T-helper 2 cell (primary cell): Measurements from ENCODE around the gene ATXN1.

Experiments used
- DNase-seq, 5 experiments: peaks; one replicate each; pipeline versions ENCODE4 v3.0.0 to v3.0.0-alpha.2; 2012 to 2022

The ATXN1 gene

GRCh38 chr6:16761471-16762267 lies 409 bp upstream of the ATXN1 start:
- peak; percentile 70 to 96 (median 80) for DNase-seq

DNA sequence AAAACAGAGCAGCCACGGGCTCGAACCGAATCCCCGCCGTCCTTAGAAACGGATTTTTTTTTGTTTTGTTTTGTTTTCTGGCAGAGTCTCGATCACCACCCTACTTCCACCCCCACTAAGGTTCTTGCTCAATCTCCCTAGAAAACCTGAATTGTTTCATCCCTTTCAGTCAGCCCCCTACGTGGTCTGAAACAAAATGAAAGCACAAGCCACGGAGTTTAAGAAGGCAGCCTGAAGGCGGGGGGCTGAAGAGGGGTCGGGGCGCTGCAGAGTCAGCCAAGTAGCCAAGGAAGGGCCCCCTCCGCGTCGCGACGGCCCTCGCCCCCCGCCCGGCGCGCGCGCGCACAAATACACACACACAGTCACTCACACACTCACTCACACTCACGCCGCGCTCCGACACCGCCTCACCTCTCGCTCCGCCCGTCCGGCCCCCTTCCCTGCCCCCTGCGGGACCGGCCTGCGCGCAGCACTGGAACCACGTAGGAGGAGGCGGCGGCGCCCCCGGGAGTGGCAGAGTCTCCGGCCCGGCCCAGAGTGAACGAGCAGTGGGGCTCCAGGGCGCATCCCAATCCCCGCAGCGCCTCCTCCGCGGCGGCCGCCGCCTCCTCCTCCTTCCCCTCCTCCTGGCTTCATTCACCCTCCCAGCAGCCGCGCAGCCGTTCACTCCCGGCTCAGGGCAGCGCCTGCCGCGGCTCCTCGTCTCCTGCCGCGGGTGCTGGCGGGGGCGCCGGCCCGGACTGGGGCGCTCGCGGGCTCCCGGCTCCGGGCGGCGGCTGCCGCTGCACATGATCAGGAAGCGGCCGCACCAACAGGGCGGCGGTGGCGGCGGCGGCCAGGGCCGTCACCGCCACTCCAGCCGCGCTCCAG lies 1.4 kb downstream of the ATXN1 start:
- peak; percentile 51 to 82 (median 67) for DNase-seq

GRCh38 chr6:16759181-16759645 lies 2.0 kb downstream of the ATXN1 start:
- DNase-seq, result peak in 1 of 5 experiments; percentile 45

GRCh38 chr6:16758163-16758975 lies 2.9 kb downstream of the ATXN1 start:
- DNase-seq, result peak in 1 of 5 experiments; percentile 33

GRCh38 chr6:16757332-16757731 lies 3.9 kb downstream of the ATXN1 start:
- DNase-seq, result no peak

DNA sequence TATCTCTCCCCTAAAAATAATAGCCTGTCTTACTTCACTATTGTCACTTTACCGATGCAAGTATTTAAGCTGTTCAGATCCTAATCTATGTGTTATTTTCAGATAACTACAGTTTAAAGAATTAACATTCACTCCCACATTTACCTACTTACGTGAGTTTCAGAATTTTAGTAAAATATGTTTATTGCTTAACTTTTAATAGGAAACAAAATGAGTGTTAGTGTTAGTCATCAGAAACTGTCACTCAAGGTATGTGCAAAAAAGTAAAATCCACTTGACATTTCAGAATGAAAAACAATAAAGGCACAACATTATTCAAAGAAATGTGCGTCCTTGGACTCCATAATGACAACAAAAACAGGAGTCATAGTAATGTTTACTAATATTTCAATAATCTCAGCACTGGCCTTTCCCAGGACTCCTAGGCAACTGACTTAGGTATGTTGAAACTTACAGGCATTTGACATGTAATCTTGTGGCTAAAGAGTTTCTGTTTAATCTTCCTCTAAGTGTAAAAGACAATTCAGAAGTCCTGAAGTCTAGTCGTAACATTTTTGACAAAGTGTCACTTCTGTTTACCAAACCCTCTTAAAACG lies 4.5 kb downstream of the ATXN1 start:
- DNase-seq, result no peak

DNA sequence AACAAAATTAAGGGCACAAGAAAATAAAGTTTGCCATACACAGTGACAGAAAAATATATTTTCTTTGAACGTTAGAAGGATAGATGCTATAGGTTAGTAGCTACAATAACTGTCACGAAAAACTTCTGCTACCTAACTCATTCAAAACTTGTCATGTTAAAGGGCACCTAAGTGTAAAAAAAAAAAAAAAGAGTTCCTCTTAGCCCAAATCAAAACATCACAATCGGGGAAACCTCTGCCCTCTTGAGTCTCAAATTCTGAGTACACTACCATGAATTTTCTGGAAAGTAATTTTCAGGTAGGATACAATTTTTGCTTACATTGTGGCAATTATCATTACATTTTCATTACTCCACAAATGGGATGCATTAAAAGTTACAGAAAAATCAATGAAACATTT lies 5.7 kb downstream of the ATXN1 start:
- DNase-seq, result no peak

- no peak for DNase-seq
Observed at GRCh38 chr6:16754876-16755275, 6.4 kb downstream of the ATXN1 start.

DNA sequence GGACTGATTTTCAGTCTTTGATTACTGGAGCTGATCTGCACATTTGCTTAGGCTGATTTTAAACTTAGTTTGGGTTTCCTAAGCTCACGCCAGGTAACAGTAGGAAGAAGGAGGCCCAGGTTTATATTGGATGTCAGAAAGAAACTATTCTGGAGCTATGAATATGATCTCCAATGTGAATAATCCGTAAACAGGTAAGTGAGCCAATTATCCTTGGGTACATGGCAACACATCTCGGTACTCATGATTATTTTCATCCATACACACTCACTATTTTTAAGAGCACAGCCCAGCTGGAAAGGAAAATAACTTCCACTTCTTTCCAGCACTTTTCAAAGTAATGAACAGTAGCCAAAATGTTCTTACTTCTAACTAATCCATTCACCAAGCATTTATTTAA lies 7.0 kb downstream of the ATXN1 start:
- DNase-seq, result no peak

GRCh38 chr6:16753341-16753740 lies 7.9 kb downstream of the ATXN1 start:
- DNase-seq, result no peak

DNA sequence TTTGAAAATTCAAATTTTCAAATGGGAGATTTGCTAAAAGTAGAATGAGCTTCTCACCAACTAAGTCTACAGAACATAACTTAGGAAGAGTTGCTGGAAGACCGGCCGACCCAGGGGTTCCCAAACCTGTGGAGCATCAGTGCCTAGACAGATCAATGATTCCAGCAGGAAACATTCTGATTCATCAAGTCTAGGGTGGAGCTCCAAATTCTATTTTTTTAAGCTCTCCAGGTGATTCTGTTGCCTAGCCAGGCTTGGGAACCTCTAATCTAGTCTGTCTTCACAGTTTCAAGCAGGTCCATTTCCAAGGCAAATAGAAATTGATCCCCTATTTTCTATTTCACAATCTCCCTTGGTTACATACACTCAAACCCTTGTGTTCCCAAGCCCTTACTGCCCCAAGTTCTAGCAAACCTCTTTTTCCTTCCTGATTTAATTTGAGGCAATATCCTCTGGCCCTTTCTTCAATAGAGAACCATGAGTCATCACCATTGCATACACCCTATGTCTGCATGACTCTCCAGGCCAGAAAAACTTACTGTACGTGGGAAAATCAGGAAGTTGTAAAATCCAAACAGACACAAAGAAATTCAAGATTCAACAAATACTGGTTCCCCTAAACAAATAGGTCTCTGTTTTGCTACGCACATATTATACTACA lies 8.9 kb downstream of the ATXN1 start:
- no peak for DNase-seq

- DNase-seq, result no peak
Observed at GRCh38 chr6:16751251-16751946, 9.9 kb downstream of the ATXN1 start.

DNA sequence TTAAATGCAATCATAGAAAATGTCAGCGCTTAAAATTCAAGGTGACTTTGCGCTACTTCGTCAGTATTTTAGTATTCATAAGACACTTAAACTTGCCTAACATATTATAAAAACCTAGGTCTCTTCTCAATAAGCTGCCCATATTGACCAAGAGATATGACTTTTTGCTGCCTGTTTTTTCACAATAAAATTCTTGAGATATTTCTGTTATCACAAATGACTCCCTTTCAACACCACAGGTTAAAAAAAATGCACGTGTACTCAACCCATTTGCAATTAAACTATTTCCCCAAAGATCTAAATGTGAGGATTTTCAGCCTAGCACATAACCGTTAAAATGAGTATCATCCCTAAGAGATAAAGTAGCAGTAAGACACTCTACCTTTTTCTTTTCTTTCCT lies 10.7 kb downstream of the ATXN1 start:
- DNase-seq, result no peak

GRCh38 chr6:16749516-16750485 lies 11.5 kb downstream of the ATXN1 start:
- no peak for DNase-seq

GRCh38 chr6:16748025-16748319 lies 13.3 kb downstream of the ATXN1 start:
- no peak for DNase-seq

DNA sequence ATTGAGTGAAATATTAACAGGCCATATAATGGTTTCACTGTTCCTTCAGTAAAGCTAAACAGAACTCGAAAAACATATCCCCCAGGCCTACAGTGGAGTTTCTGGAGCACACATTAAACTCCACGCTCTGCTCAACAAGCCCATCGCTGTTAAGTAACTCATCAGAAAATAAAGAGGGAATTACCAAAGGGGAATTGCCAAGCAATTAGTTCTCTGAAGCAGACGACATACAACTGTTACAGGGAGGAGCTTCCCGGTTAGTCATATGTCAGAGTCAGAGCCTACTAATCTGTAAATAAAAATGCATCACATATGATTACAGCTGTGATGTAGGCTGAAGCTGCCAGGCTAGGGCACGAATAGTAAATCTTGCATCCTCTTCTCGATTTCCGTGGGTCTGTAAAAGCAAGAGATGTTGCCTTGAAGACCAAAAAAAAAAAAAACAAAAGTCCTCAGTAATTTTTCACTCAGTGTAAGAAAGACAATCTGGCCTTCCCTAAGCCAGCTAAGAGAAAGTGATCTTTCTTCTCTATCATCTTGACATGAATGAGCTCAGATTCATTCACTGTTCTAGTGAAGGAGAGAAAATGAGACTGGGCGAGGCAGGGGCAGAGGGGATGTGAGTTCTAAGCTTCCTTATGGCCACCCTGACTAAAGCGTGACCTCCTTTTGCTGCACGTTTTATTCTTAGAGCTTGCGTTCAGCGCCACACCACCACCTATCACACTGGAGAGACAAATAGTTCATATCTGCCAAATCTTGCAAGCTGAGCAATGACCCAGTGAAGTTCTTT lies 13.8 kb downstream of the ATXN1 start:
- DNase-seq, result no peak

DNA sequence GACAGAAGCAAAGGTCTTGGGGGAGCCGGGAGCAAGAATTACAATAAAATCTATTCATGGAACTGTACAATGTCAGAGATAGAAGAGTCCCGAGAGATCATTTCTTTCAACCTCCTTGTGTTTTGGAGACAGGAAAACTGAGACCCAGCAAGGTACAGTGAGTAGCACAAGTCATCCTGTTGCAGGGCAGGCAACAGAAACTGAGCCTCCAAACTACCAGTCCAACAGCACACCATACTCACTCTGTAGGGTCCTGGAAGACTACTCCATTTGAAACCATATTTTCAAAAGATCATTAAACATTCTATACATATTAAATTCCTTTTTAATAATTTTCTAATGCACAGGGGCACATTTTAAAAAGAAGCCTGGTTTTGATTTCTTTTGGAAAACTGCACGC lies 14.4 kb downstream of the ATXN1 start:
- no peak for DNase-seq

DNA sequence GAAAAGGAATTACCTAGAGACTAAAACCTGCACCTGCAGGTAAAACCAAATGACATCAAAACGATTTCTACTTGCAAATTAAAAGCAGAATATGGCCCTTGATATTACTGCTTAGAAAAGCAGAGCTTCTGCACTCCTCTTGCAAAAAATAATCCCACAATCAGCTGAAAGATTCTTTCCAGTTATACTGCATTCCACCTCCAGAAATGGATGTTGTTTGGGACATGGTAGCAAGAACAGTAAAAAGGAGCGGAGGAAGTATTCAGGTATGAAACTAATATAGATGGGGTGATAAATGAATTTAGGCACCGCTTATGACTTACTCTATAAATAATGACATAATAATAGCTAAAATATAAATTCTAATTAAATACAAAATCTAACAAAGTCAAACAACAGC lies 14.9 kb downstream of the ATXN1 start:
- no peak for DNase-seq

- DNase-seq, result no peak
Observed at GRCh38 chr6:16743664-16744210, 17.5 kb downstream of the ATXN1 start.
